Measurements from ENCODE around the gene CHPF2.
A peak's percentile ranks its signal among the peaks of the same experiment; 100 is the strongest.

Gene CHPF2

DNA sequence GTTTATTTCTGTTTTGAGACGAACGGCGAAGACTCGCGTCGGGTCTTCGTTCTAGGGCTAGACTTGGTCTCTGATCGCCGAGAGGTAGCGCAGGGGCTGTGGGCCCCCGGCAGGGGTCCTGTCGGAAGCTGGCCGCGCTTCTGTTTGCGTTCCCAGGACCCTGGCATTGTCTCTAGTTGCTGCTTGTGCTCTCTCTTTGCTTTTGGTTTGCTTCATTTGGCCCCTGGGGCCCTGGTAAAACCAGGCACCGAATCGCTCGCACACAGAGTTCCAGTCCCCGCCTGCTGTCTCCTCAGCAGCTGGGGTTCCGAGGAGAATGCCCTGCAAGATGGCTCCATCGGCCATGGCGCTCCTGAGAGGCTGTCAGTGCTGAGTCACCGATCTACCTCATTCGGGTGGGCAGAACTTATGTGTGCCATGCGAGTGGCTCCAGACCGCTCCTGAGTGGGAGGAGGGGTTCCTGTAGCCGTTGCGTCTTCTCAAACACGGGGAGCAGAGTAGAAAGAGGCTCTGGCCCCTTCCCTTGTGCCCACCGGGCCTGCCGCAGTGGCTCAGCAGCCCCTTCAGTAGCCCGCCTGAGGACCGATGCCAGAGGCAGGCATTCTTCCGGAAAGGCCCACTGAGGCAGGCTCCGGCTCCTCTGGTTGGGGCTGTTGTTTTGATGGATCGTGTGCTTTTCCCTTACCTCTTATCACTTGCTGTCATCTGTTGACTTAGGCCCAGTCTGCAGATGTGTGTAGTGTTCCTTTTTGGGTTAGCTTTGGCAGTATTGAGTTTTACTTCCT, 826 bp downstream of the CHPF2 start:
- peak; percentile 50 for DNase-seq (ENCODE audit: low read depth)

DNA sequence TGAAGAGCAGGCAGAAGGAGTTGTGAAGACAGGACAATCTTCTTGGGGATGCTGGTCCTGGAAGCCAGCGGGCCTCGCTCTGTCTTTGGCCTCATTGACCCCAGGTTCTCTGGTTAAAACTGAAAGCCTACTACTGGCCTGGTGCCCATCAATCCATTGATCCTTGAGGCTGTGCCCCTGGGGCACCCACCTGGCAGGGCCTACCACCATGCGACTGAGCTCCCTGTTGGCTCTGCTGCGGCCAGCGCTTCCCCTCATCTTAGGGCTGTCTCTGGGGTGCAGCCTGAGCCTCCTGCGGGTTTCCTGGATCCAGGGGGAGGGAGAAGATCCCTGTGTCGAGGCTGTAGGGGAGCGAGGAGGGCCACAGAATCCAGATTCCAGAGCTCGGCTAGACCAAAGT, 1.5 kb downstream of the CHPF2 start:
- DNase-seq (ENCODE audit: low read depth) = no peak

DNA sequence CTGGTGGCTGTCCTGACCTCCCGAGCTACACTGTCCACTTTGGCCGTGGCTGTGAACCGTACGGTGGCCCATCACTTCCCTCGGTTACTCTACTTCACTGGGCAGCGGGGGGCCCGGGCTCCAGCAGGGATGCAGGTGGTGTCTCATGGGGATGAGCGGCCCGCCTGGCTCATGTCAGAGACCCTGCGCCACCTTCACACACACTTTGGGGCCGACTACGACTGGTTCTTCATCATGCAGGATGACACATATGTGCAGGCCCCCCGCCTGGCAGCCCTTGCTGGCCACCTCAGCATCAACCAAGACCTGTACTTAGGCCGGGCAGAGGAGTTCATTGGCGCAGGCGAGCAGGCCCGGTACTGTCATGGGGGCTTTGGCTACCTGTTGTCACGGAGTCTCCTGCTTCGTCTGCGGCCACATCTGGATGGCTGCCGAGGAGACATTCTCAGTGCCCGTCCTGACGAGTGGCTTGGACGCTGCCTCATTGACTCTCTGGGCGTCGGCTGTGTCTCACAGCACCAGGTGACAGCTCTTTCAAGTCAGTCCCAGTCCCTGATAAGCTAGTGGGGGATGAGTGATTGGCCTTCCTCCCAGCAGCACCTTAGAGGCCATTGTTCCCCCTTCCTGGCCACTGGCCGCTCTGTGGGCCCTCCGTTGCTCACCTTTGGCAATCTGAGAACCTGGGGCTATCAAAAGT, 3.0 kb downstream of the CHPF2 start:
- no peak for DNase-seq (ENCODE audit: low read depth)

DNA sequence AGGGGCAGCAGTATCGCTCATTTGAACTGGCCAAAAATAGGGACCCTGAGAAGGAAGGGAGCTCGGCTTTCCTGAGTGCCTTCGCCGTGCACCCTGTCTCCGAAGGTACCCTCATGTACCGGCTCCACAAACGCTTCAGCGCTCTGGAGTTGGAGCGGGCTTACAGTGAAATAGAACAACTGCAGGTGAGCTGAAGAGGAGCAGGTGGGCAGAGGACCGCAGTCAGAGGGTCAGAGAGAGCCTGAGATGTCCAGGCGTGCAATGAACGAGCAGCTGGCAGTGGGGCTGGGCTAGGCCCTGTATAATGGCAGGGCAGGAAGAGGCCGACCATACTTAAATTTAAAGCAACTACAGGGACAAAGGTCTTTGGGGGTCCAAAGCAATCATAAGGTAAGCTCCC, 4.1 kb downstream of the CHPF2 start:
- no peak for DNase-seq (ENCODE audit: low read depth)

DNA sequence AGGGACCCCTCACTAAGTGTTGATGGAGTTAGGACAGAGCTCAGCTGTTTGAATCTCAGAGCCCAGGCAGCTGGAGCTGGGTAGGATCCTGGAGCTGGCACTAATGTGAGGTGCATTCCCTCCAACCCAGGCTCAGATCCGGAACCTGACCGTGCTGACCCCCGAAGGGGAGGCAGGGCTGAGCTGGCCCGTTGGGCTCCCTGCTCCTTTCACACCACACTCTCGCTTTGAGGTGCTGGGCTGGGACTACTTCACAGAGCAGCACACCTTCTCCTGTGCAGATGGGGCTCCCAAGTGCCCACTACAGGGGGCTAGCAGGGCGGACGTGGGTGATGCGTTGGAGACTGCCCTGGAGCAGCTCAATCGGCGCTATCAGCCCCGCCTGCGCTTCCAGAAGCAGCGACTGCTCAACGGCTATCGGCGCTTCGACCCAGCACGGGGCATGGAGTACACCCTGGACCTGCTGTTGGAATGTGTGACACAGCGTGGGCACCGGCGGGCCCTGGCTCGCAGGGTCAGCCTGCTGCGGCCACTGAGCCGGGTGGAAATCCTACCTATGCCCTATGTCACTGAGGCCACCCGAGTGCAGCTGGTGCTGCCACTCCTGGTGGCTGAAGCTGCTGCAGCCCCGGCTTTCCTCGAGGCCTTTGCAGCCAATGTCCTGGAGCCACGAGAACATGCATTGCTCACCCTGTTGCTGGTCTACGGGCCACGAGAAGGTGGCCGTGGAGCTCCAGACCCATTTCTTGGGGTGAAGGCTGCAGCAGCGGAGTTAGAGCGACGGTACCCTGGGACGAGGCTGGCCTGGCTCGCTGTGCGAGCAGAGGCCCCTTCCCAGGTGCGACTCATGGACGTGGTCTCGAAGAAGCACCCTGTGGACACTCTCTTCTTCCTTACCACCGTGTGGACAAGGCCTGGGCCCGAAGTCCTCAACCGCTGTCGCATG, 5.2 kb downstream of the CHPF2 start:
- no peak for DNase-seq (ENCODE audit: low read depth)

DNA sequence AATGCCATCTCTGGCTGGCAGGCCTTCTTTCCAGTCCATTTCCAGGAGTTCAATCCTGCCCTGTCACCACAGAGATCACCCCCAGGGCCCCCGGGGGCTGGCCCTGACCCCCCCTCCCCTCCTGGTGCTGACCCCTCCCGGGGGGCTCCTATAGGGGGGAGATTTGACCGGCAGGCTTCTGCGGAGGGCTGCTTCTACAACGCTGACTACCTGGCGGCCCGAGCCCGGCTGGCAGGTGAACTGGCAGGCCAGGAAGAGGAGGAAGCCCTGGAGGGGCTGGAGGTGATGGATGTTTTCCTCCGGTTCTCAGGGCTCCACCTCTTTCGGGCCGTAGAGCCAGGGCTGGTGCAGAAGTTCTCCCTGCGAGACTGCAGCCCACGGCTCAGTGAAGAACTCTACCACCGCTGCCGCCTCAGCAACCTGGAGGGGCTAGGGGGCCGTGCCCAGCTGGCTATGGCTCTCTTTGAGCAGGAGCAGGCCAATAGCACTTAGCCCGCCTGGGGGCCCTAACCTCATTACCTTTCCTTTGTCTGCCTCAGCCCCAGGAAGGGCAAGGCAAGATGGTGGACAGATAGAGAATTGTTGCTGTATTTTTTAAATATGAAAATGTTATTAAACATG, 6.0 kb downstream of the CHPF2 start:
- DNase-seq (ENCODE audit: low read depth) = no peak

DNA sequence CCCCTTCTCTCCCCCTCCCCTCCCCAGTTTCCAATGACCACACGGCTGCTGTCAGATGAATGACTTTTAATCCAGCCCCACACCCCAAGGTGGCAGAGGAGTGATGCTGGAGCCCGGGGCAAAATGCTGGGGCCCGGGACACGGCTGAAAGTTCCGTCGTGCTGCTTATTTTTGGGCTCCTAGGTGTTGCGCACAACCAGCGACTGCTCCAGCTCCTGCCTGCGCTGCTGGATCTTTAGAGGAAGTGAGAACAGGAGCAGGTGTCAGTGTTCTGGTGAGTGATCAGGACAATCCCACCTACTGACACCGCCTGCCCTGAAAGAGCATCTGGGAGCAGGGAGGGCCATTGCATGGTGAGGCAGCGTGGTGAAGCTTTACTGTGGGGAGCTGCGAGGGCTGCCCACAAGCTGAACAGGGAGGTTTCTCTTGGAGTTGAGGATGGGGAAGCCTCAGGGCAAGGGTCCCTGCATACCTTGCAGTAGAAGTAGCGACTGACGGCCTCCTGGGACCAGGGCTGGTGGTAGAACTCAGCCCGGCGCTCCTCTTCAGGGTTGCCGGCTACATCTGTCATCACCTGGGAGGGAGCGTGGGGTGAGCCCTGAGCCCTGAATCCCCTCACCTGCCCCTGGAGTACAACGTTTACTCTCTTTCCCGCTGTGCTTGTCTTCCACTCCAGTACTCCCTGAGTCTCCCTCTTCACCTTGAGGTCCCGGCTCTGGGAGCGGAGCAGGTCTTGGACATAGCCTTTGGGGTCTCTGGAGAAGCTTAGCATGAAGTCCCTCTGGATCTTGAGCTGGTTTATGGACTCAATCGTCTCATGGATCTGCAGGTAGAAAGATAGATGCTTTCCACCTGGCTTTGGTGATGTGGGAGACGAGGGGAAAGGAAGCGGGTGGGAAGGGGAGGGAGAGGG, 6.9 kb downstream of the CHPF2 start:
- no peak for DNase-seq (ENCODE audit: low read depth)

DNA sequence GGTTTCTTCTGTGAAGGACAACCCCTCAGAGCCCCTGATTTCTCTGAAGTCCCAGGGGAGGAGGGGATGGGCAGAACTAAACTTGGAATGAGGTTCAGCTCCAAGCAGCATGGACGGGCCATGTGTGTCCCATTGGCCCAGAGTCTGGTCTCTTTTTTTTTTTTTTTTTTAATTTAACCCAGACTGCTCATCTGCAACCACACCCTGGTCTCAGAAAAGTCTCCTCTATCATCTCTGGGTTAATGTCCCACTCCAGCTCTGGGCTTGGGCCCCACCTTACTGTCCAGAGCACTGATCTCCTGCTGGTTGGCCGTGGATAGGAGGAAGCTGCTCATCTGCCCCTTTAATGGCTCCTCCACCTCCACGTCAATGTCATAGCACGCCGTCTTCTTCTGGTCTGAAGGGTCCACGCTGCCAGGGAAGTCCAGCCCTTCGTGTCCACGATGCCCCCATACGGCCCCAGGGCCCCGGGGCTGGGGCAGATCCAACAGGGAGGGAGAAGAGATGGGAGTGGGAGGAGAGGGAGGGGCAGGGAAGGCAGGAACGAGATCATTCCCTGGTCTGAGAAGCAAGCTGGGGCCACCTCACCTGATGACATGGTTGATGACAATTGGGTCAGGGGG, 7.7 kb downstream of the CHPF2 start:
- no peak for DNase-seq (ENCODE audit: low read depth)

DNA sequence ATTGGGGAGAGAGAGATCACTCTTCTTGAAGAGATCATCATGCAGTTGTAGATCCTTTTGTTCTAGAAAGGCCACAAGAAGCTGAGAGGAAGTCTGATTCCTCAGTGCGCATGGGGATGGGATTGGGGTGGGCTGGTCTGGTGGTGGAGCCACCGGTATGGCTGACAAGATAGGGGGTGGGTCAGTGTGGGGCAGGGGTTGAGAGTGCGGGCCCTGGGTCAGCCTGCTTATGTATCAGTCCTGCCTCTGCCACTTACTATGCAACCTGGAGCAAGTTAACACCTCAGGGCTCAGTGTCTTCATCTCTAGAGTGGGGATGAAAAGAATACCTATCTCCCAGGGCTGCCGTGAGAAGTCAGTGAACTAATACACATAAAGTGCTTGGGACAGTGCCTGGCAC, 8.3 kb downstream of the CHPF2 start:
- DNase-seq (ENCODE audit: low read depth) = no peak

DNA sequence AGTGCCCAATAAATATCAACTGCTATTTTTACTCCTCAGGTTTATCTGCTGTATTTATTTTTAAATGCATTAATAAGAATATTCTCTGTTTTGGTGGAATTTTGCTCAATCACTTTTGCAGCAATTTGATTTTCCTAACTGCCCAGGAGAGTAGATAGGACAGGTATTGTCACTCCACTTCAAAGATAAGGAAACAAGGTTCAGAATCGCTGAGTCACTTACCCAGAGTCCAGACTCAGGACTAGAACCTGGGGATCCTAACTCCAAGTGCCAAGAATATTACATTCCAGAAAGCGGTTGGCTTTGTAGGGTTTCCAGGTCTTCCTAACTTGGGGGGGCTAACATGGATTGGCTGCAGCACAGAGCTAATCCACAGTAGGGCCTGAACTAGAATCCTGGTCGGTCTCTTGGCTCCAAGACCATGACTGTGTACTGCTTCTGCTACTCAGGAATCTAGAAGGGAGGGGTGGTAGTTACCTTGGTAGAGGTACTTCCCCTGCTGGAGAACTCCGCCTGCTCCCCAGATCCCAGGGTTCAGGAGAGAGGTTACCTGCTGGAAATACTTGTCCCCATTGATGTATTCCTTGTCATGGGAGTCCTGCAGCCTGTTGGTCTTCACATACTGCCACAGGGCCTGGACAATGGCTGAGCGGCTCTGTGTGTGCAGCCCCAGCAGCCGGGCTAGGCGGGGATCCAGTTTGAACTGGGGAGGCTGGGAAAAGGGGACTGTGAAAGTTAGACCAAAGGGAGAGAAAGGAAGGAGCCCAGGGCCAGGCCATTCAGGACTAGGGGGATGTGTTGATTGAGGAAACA, 8.9 kb downstream of the CHPF2 start:
- DNase-seq (ENCODE audit: low read depth) = no peak

DNA sequence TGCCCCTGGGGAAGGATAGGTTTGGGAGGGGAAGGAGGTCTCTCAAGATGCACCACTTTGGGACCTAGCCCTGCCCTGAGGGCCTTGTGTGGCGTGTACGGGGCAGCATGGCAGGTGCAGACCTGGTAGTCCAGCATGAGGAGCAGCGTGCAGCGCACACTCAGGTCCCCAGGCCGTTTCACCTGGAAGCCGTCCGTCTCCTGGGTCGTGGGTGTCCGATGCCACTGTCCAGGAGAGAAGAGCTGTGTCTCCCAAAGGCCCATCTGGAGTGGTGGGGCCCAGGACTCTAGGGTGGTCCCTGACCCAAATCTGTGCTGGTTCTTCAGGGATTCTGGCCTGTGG, 9.4 kb downstream of the CHPF2 start:
- DNase-seq (ENCODE audit: low read depth) = no peak

DNA sequence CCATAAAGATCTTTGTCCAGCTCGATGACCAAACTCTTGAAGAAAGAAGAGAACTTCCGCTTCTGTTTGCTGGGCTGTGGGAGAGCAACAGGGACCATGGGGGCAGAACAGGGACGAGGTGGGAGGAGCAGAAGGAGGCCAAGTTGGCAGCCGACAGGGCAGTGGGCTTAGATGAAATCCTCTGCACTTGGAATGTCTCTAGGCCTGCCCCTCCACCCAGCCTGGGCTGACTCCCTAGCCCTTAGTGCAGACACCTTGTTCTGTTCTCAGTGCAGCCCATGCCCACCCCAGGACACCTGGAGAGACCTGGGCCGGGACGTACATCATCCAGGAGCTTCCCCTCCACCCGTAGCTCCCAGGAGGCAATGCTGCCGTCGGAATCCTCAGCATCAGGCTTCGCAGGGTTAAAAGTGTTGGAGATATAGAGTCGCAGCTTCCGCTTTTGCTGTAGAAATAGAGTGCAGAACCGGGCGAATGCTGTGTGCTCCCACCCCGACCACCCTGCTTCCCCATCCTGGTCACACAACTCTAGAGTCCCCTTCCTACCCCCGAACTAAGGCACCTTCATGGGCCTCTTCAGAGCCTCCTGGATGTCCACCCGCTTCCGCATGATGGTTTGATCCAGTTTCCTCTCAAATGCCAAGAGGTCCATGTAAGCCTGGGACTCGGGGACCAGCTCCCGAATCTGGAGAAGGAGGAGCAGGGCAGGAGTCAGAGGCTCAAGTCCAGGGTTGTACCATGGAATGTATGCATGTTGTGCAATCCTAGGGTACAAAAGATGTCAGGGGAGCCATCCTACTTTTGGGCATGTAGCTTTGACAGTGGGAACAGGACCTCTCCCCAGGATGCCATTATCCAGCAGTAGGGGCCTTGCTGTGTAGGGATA, 10.1 kb downstream of the CHPF2 start:
- no peak for DNase-seq (ENCODE audit: low read depth)

DNA sequence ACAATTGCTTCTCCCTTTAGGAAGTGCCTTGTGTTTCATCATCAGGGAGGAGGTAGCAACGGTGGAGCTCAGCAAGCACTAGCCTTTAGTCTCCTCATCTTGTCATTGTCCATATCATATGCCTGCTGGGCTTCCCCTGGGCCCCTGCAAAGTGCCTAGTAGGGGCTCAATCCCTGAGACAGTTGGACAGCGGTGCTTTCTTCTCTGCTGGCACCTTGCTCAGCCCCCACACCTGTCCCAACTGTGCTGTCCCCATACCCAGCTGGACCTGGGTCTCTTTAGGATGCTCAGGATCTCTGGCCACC, 10.7 kb downstream of the CHPF2 start:
- DNase-seq (ENCODE audit: low read depth) = no peak

DNA sequence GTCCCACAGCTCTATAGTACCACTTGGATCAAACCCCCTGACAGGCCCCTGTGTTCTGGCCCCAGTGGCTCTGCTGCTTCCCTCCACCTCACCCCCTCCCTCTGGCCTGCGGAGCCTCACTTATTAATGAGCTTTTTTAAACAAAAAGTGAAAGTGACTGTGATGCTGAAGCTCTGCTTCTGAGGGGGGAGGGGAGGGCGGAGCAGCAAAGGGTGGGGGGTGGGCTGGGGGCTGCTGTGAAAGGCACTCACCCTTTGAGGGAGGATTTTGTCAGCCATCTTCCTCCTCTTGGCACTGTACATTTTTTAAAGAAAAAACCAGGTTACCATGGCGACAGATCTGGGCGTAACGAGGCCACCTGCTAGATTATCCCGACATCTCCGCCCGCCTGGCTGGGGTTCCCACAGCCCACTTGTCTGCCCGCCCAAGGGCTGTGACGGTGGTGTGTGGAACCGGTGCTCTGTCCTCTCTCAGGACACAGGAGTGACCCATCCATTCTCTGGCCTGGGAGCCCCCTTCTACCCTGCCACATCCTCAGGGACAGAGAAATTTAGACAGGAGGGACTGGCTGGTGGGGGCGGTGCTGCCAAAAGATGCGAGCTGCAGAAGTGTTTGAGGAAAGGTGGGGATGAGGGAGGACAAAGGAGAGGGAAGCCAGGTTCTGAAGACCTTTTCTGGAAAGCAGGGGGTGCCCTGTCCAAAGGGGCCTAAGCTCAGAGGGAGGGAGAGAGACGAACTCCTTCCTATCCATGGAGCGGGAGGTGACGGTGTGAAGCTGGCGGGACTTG, 11.3 kb downstream of the CHPF2 start:
- DNase-seq (ENCODE audit: low read depth) = no peak

DNA sequence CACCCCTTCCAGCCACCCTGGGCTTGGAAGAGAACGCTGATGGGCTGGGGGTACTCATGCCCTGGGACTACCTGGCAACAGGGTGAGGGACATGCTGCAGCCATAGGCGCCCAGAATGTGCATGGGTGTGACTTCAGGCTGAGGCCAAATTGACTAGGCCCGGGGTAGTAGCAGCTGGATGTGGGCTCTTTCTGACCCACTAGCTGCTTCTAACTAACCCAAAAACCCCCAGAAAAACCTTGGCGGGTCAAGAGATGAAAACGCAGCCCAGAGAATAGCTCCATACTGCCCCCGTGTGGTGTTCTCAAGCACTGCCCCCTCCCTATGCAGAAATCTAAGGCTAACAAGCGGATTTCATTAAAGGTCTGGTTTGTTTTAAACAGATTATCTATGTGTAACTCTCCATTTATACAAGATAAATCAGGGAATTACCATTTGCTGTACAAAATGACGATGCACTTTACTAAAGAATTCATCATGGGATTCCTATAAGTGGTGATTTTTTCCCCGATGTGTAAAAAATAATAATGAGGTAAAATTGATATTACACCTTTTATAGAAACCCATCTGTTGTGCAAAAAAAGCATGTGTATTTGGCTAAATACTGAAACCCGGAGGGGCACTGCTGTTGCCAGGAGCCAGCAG, 12.0 kb downstream of the CHPF2 start:
- no peak for DNase-seq (ENCODE audit: low read depth)

DNA sequence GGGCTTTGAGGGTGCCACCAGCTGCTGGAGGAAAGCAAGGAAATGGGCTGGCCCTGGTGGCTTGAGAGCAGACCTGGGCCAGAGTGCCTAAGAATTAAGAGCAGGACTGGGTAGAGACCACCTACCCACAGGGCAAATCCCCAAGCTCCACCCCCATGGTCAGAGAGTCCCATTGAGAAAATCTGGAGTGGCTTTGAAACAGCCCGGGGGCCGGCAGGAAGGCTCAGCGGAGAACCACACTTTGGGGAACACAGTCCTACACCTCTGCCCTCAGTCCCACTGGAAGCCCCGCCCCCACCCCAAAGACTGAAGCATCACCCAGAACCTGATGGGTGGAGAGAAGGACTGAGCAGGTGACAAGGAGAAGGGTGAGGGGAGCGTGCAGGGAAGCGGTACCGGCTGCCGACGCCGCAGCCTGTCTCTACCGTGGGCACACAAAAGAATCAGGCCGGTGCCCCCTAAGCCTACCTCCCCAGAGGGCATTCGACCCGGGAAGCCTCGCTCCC, 12.6 kb downstream of the CHPF2 start:
- DNase-seq (ENCODE audit: low read depth) = no peak

DNA sequence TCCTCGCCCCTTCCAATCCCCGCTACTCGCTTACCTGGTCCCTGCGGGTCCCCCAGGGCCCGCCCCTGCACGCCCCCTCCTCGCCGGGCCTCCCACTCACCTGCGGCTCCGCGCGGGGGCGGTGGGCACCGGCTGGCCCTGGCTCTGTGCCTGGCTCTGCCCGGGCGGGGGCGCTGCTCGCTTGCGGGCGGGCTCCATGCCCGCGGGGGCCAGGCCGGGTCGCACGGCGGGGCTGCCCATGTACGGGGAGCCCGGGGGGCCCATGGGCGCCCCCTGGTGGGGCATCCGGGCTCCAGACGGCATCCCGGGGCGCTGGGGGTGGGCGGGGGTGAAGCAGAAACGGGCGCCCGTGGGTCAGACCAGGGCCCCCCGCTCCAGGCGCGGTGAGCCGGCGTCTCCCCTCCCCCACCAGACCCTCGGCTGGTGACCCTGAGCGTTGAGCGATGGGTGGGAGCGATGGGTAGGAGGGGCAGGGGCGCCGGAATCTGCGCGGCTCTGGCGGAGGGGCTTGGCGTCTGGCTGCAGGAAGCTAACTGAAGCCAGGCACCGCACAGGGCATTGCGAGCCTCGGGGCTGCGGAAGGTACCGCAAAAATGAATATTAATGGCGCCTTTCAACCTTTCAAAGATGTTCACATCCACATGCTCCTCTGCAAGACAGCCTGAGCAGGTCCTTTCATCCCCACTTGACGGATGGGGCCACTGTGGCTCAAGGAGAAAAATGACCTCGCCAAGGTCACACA, 13.2 kb downstream of the CHPF2 start:
- no peak for DNase-seq (ENCODE audit: low read depth)
